ENCODE measurements around the gene KIF21A. TPM values are rescaled to one million over a fixed set of nuclear protein-coding genes. Genes with fewer than 3 reads are reported as not detected.

Gene KIF21A
- total RNA-seq, 1 donor from 2014 or later, result 24.4 TPM

DNA sequence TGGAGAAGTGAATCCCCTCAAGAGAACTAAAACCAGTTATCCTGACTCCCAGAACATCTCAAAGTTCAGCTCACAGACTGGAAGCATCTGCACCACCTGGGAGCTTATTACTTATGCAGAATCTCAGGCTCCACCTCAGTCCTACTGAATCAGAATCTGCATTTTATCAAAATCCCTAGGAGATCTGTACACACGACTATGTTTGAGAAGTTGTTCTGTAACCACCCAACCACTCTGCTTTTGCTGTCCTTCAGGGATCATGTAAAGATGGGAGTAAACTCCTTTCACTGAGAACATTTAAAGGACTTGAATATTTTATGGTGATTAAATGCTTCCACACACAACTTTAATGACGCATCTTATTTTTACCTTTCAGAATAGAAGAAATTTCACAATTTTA, 98.0 kb downstream of the KIF21A start:
- H3K27me3 Mint-ChIP-seq (ENCODE audit: low read depth), result no peaks in the 10 kb centered on the region
- H3K27ac Mint-ChIP-seq, result no peak overlapping the region
- no peak for DNase-seq (ENCODE audit: low spot score in 2 of 2, unreplicated experiment in 2 of 2)
- H3K36me3 Mint-ChIP-seq, result peaks cover 7% of the 10 kb centered on the region
- no peak overlapping the region for H3K4me3 Mint-ChIP-seq
- no peaks in the 10 kb centered on the region for H3K9me3 Mint-ChIP-seq
- TF ChIP-seq, protein P1, sequence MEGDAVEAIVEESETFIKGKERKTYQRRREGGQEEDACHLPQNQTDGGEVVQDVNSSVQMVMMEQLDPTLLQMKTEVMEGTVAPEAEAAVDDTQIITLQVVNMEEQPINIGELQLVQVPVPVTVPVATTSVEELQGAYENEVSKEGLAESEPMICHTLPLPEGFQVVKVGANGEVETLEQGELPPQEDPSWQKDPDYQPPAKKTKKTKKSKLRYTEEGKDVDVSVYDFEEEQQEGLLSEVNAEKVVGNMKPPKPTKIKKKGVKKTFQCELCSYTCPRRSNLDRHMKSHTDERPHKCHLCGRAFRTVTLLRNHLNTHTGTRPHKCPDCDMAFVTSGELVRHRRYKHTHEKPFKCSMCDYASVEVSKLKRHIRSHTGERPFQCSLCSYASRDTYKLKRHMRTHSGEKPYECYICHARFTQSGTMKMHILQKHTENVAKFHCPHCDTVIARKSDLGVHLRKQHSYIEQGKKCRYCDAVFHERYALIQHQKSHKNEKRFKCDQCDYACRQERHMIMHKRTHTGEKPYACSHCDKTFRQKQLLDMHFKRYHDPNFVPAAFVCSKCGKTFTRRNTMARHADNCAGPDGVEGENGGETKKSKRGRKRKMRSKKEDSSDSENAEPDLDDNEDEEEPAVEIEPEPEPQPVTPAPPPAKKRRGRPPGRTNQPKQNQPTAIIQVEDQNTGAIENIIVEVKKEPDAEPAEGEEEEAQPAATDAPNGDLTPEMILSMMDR (IDR thresholded peaks at IDR 0.05; ENCODE audit: unreplicated experiment), result no peak
- H3K4me1 Mint-ChIP-seq, result no peaks in the 10 kb centered on the region

GRCh38 chr12:39343665-39344064, 99.3 kb downstream of the KIF21A start:
- Mint-ChIP-seq H3K27ac (no peak overlapping the region), H3K4me1 (no peaks in the 10 kb centered on the region), H3K4me3 (no peak overlapping the region), H3K36me3 (peaks cover 7% of the 10 kb centered on the region), H3K9me3 (no peaks in the 10 kb centered on the region), H3K27me3 (ENCODE audit: low read depth) (no peaks in the 10 kb centered on the region)
- DNase-seq (ENCODE audit: low spot score in 2 of 2, unreplicated experiment in 2 of 2), result no peak
- TF ChIP-seq, protein P1 (IDR thresholded peaks at IDR 0.05; ENCODE audit: unreplicated experiment), result no peak

GRCh38 chr12:39341761-39342160, 101.2 kb downstream of the KIF21A start:
- Mint-ChIP-seq H3K27me3 (ENCODE audit: low read depth) (no peaks in the 10 kb centered on the region), H3K4me1 (no peaks in the 10 kb centered on the region), H3K9me3 (no peaks in the 10 kb centered on the region), H3K4me3 (no peak overlapping the region), H3K27ac (no peak overlapping the region), H3K36me3 (peaks cover 7% of the 10 kb centered on the region)
- TF ChIP-seq, protein P1 (IDR thresholded peaks at IDR 0.05; ENCODE audit: unreplicated experiment), result no peak
- DNase-seq (ENCODE audit: low spot score in 2 of 2, unreplicated experiment in 2 of 2), result no peak

DNA sequence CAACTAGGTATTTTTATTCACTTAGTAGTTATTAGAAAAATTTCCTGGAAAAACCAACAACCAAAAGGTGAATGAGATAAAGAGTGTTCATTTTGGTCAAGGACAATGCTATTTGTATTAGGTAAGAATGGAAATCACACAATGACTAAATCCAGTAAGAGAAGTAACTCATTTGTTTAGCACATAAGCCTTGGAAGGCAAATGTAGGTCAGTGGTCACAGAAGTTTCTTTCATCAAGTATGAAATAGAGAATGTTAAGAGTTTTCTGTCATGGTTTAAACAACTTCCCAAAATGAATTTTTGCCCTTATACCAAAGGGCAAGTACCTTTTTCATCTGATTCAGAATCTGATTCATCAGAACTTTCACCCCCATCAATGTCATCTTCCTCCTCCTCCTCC, 101.7 kb downstream of the KIF21A start:
- Mint-ChIP-seq H3K9me3 (no peaks in the 10 kb centered on the region), H3K4me3 (no peak overlapping the region), H3K27ac (no peak overlapping the region), H3K4me1 (no peaks in the 10 kb centered on the region), H3K27me3 (ENCODE audit: low read depth) (no peaks in the 10 kb centered on the region), H3K36me3 (peaks cover 7% of the 10 kb centered on the region)
- no peak for DNase-seq (ENCODE audit: low spot score in 2 of 2, unreplicated experiment in 2 of 2)
- TF ChIP-seq, protein P1 (IDR thresholded peaks at IDR 0.05; ENCODE audit: unreplicated experiment), result no peak

DNA sequence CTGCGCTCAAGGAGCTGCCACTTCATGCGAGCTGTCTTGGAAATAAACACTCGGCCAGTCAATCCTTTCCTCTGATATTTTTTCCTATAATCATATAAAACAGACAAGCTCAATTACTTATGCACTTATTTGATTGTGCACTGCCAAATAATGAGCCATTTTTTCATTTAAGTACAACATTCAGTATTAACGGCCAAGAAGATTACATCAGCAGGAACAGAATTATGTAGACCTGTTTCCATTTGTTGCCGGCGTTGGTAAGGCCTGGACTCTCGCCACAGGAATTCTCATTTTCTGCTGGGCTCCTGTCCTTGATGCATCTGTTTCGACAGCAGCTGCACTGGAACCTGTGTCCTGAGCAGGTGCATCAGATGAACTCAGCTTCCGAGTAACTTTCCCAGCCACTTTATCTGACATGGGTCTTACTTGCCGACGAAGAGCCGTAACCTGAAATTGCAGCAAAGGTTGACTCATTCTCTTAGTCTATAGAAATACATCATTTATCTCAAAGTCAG, 110.2 kb downstream of the KIF21A start:
- Mint-ChIP-seq H3K4me1 (peaks cover 5% of the 10 kb centered on the region), H3K36me3 (peaks cover 24% of the 10 kb centered on the region), H3K4me3 (no peak overlapping the region), H3K27me3 (ENCODE audit: low read depth) (no peaks in the 10 kb centered on the region), H3K9me3 (no peaks in the 10 kb centered on the region), H3K27ac (no peak overlapping the region)
- TF ChIP-seq, protein P1 (IDR thresholded peaks at IDR 0.05; ENCODE audit: unreplicated experiment), result no peak
- no peak for DNase-seq (ENCODE audit: low spot score in 2 of 2, unreplicated experiment in 2 of 2)

All from mesothelial cell of epicardium (in vitro differentiated cells).